HG02870 (cell line): Measurements from ENCODE around the gene BCL2L14.
"Not testable (repeated sequence)": the region's sequence is repeated elsewhere in the genome, so short reads cannot be mapped to it uniquely, and the experiment has no call there.

Experiments
- ATAC-seq: cut with Tn5 transposase; IDR thresholded peaks from one replicate; pipeline ENCODE4 v1.9.1; 2021; ENCODE audit warnings: mild to moderate bottlenecking, moderate library complexity; ENCODE audit not compliant: unreplicated experiment

Gene BCL2L14

DNA sequence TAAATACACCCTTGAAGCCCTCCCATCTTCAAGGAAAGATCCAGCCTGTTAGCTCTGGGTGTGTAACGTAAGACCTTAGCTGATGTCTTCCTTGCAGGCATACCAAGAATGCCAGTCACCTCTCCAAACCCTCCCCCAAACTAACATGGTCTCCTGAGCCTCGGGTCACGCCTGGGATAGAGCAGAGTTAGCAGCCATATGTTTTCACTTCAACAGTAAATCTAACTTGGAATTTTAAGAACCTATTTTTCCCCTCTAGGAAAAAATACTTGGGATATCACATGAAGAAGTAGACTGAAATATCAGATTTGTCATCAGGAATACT lies 27.9 kb downstream of the BCL2L14 start:
- ATAC-seq: no peak

DNA sequence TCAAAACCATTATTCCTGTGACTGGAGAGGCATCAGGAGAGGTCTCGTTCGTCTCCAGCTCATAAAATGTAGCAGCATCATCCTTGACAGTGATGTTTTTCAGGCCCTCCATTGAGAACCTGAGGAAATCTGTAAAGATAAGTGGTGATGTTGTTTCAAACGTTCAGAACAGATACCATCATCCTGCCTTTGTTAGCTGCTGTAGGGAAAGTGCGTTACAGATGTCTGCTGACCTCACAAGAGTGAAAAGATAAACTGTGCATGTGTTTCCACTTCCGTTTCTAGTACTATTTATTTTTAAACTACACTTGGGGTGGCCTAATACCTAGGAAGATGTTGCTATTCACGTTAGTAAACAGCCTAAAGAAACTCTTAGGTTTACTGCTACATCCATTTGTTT lies 28.4 kb downstream of the BCL2L14 start:
- ATAC-seq: no peak

DNA sequence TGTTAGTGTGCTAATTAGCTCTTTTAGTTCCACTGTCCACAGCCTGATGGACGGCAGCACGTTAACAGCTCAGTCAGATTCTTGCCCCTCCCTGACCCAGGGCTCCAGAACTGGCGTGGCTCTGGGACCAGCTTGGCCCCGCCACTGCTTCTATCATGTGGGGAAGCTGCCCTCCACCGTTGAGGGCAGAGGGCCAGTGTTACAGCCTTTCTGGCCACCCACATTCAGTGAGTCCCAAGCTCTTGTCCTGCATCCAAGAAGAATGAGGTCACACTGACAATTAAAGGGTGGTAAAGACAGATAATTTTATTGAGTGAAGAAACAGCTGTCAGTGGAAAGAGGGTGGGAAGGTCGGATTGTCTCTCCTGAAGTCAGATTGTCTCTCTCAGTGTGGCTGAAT lies 36.9 kb downstream of the BCL2L14 start:
- ATAC-seq: no peak

DNA sequence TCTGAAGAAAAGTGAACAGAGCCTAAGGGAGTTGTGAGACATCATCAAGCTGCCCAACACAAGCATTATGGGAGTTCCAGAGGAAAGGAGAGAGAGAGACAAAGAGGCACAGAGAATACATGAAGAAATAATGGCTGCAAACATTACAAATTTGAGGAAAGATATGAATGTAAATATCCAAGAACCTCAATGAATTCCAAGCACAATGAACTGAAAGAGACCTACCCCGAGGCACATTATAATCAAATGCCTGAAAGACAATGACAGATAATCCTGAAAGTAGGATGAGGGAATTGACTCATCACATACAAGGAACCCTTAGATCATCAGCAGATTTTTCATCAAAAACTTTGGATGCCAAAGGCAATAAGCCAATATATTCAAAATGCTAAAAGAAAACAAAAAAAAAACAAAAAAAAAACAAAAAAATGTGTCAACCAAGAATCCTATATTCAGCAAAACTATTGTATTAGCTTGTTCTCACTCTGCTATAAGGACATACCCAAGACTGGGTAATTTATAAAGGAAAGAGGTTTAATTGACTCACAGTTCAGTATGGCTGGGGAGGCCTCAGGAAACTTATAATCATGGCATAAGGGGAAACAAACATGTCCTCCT lies 37.8 kb downstream of the BCL2L14 start:
- no peak for ATAC-seq

DNA sequence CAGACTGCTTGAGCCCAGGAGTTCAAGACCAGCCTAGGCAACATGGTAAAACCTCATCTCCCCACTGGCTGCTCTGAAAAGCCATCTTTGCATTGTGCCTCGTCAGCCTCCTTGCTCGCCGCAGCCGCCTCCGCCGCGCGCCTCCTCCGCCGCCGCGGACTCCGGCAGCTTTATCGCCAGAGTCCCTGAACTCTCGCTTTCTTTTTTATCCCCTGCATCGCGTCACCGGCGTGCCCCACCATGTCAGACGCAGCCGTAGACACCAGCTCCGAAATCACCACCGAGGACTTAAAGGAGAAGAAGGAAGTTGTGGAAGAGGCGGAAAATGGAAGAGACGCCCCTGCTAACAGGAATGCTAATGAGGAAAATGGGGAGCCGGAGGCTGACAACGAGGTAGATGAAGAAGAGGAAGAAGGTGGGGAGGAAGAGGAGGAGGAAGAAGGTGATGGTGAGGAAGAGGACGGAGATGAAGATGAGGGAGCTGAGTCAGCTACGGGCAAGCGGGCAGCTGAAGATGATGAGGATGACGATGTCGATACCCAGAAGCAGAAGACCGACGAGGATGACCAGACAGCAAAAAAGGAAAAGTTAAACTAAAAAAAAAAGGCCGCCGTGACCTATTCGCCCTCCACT lies 40.3 kb downstream of the BCL2L14 start:
- ATAC-seq: not testable (repeated sequence)

DNA sequence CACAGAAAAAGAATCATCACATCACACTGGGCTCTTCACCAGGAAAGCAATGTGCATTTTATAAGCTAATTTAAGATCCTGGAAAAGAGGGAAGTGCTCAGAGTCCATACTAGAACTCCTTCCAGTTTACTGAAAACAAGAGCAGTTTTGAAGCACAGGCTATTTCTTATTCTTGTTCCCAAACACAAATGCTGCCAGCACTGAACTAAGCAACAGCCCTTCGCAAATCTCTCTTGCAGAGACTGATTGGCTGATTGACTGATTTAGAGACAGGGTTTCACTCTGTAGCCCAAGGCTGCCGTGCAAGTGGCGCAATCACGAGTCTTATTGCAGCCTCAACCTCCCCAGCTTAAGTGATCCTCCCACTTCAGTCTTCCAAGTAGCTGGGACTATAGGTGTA lies 44.8 kb downstream of the BCL2L14 start:
- ATAC-seq: no peak

DNA sequence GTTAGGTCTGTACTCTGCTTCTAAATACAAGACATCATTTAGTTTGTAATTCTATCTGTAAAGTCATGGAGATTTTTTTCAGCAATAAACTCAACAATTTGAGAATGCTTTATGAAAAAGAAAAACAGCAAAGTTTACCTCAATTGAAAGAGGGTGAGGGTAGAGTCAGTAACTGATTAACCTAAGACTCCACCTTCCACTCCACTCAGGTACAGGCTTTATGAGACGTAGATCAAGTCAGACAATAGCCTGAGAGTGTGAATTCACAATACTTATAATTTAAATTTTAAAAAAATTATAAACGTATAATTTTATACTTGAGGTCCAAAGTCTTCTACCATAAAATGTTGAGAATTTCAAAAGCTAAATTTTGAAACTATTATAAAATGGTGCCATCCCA lies 45.9 kb downstream of the BCL2L14 start:
- no peak for ATAC-seq

DNA sequence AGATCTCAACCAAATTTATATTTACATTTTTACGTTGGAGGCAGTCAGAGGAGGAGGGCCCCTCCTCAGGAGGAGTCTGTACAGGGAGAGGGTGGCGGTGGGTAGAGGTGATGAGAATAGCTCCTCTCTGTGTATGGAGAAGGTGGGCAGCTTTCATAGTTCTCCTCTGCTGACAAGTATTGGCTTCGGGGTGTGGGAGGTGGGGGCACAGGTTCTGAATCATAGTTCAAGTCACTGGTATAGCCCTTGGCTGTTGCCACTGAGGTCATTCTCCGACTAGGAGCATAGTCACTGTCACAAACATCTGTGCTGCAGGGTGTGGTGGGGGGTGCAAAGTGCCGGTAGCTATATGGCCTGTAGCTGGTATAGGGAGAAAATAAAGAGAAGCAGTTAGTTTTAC lies 50.3 kb downstream of the BCL2L14 start:
- no peak for ATAC-seq

DNA sequence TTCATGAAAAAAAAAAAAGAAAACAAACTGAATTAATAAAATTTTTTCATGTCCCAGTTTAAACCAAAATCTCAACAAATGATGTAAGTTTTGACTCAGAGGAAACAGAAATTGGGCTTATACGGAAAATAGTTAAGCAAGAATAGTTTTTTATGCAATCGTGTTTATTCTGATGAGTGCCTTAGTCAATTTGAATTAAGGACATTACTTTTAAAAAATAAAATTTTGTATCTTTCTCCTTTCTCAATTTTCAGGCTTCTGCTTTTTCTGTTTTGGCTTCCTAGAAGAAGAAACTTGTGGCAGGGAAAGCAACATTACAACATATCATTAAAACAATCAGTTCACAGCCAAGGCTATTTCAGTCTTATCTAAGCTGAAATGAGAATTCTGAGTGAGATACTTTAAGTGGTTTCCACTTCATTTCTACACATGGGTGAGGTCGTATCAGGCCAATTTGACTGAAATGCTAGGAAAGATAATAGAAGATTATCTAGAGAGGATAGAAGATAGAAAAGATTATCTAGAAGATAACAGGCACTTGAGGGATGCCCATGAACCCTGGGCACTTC lies 52.4 kb downstream of the BCL2L14 start:
- ATAC-seq: no peak

DNA sequence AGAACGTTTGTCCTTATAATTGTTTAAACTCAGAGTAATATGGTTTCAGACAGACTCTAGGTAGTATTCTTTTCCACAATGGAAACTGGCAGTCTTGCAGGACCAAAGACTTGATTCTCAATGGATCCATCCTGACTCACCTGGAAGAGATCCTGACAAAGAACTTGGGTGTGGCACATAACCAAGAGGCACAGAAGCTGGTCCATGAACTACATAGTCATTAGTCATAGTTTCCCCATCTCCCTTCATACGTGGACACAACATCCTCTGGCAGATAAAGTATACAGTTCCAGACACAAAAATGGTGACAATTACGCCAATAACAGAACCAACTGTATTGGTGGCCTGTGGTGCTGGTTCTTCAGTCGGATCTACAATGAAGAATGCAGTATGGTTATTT lies 55.8 kb downstream of the BCL2L14 start:
- no peak for ATAC-seq

DNA sequence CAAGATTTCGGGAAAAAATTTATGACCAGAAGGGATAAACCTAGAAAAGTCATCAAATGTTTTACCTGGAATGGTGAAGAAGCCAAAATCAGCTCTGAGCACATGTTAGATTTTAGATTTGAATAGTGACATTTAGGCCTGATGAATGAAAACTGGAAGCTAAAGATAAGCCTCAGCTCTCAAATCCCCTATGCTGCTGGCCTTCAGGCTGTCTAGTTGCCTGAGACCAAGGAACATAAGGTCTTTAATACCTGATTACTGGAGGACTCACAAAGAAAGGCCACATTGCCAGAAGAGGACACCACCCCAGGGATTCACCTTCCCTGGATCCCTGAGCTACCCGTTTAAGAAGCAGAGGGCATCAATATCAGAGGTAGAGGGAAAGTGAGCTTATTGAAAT lies 56.6 kb downstream of the BCL2L14 start:
- ATAC-seq: no peak

DNA sequence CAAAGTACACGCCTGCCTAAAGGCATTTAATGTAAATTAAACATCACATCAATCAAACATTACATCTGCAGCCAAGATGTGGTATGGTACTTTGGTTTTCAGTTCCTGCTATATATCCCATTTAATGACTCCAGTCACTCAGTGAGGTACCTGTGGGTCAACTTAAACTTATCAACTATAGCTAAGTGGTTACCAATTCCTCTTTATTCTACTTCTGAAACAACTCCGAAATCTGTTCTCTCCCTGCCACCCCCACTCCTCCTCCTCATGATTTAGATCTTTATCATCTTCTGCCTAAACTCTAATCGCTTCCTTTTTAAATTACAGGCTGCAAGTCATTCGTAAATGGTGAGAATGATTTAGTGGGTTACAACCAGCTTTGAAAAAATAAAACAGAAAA lies 57.9 kb downstream of the BCL2L14 start:
- ATAC-seq: no peak

DNA sequence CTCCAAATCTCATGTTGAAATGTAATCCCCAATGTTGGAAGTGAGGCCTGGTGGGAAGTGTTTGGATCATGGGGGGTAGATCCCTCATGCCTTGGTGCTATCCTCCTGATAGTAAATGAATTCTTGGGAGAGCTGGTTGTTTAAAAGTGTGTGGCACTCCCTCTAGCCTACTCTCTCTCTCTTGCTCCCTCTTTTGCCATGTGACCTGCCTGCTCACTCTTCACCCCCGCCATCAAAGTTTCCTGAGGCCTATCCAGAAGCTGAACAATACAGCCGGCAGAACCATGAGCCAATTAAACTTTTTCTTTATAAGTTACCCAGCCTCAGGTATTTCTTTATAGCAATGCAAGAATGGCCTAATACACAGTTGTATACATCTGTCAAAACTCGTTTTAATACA lies 62.5 kb downstream of the BCL2L14 start:
- no peak for ATAC-seq

DNA sequence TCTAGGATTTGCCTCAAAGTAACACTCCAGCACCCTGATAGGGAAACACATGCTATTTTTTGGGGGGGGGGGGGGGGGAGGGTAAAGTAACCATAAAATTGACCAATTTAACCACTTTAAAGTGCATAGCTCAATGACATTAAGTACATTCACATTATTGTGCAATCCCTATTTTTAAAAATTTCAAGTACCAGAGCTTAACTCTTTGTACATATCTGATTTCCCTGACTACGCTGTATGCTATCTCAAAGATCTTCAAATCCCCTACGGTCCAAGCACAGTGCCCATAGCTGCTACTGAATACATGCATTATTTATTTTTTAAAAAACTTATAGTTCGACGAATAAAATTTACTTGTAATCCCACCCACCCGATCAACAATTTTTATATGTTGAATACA lies 63.0 kb downstream of the BCL2L14 start:
- ATAC-seq: no peak

DNA sequence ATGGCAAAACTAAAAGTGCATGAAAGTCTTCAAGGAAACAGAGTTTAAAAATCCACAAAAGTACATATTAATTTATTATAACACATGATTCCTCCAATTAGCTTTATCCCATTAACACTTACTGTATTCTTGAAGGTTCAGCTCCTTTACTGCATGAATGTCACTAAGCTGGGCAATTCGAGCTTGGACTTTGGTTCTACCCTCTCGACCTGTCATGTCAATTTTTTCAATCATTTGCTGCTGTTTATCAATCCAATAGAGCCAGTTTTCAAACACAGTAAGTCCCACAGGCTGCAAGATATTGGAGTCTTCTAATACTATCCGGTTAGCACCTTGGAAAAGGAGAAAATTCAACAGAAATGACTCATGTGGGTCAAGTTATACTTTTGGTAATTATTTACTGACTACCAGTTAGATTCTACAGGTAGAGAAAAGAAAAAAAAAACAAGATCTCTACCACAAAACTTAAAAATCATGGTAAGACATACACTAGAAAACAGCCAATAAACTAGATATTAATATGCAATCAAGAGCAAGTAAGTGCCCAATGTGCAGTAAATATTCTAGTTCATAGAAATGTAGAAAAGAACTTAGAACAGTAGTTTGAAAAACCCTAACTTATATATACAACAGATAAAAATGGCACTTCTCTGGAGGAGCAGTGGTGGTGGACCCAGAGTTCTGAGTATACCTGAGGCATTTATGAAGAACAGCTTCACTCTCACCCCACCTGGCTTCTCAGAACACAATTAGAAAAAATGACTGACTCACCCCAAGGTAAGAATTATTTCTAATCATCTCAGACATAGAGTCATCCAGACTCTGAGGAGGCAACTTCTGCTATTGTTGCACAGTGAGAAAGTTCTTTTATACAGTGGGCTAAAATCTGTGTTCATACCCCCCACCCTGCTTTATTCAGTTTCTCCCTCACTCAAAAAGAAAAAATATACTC lies 67.7 kb downstream of the BCL2L14 start:
- no peak for ATAC-seq

DNA sequence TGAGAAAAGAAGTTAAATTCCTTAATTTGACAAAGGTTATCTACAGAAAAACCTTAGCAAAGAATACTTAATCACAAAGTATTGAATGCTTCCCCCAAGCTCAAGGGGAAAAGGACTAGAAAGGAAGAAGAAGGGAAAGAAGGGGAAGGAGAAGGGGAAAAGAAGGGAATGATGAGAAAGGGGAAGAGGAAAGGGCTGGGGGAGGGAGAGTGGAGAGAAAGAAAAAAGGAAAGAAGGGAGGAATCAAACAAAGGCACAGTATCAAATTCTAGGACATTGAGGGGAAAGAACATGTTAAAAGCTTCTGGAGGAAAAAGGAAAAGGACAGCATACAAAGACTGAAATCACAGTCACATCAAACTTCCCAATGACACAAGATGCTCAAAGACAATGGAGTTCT lies 70.3 kb downstream of the BCL2L14 start:
- ATAC-seq: no peak

DNA sequence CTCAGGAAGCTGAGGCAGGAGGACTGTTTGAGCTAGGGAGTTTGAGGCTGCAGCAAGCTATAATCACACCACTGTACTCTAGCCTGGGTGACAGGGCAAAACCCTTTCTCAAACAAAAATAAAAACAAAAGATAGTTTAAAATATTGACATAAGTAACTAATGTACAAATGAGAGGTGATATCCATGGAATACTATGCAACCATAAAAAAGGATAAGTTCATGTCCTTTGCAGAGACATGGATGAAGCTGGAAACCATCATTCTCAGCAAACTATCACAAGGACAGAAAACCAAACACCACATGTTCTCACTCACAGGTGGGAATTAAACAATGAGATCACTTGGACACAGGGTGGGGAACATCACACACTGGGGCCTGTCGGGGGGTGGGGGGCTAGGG lies 73.8 kb downstream of the BCL2L14 start:
- ATAC-seq: not testable (repeated sequence)

DNA sequence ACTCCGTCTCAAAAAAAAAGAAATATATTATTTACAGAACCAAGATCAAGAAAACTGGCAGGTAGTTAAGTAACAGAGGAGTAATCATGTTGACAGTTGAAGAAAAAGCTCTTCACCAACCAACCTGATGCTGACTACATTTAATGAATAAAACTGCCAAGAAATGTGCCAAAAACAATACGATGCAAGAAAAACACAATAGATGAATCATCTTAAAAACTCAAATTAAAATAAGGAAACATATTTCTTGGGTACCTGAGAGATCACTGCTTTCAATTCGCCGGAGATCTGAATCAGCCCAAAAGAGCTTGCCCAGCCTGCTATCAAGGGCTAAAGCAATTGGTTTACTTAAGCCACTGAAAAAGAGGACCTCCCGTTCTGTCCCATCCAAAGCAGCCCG lies 76.4 kb downstream of the BCL2L14 start:
- no peak for ATAC-seq
